Gastroesophageal sphincter (tissue), 3 donors: ENCODE data around the gene PTPN3.

Experiments used
- EP300 ChIP-seq: sonication (generic); formaldehyde crosslinking; IDR thresholded peaks from one replicate; pipeline ENCODE4 v1.6.1; 2017; ENCODE audit warnings: antibody characterized with exemption, mild to moderate bottlenecking
- POLR2AphosphoS5 ChIP-seq: sonication (generic); formaldehyde crosslinking; IDR thresholded peaks from one replicate; pipeline ENCODE4 v1.6.1; 2017; ENCODE audit warnings: antibody characterized with exemption
- TF ChIP-seq, protein P1 (sequence below), 4 experiments: fragments of 200-600 bp in 2 of 4; fragments of 450-650 bp in 2 of 4; sonication (generic) in 1 of 4; IDR thresholded peaks; one replicate each; pipeline ENCODE4 v1.5.1; 2017 to 2019; ENCODE audit warnings: antibody characterized with exemption in 4 of 4, mild to moderate bottlenecking in 2 of 4, moderate library complexity in 2 of 4

GRCh38 chr9:109417054-109417453, 81.1 kb downstream of the PTPN3 start:
- TF ChIP-seq, protein P1, sequence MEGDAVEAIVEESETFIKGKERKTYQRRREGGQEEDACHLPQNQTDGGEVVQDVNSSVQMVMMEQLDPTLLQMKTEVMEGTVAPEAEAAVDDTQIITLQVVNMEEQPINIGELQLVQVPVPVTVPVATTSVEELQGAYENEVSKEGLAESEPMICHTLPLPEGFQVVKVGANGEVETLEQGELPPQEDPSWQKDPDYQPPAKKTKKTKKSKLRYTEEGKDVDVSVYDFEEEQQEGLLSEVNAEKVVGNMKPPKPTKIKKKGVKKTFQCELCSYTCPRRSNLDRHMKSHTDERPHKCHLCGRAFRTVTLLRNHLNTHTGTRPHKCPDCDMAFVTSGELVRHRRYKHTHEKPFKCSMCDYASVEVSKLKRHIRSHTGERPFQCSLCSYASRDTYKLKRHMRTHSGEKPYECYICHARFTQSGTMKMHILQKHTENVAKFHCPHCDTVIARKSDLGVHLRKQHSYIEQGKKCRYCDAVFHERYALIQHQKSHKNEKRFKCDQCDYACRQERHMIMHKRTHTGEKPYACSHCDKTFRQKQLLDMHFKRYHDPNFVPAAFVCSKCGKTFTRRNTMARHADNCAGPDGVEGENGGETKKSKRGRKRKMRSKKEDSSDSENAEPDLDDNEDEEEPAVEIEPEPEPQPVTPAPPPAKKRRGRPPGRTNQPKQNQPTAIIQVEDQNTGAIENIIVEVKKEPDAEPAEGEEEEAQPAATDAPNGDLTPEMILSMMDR (IDR thresholded peaks at IDR 0.05), result no peak
- TF ChIP-seq EP300, result no peak
- peak; percentile 14 for TF ChIP-seq POLR2AphosphoS5
